HepG2 (cell line): ENCODE data around the gene RPRD1A. TPM values are rescaled to one million over a fixed set of nuclear protein-coding genes. Genes with fewer than 3 reads are reported as not detected.
A peak's percentile ranks its signal among the peaks of the same experiment; 100 is the strongest.

ENCODE experiments used
- CEBPG ChIP-seq: IDR thresholded peaks from 2 replicates; pipeline ENCODE4 v1.6.1; 2016
- CREM ChIP-seq, 2 experiments: sonication (generic) in 1 of 2; formaldehyde crosslinking in 1 of 2; IDR thresholded peaks; 2 replicates each; pipeline versions ENCODE4 v1.4.0 to v1.6.1; 2016 to 2020; ENCODE audit warnings: antibody characterized with exemption in 1 of 2, mild to moderate bottlenecking in 1 of 2, missing genetic modification reagents in 1 of 2
- CTCF ChIP-seq: sonication (generic); formaldehyde crosslinking; IDR thresholded peaks from 2 replicates; pipeline ENCODE4 v1.5.0; 2020; ENCODE audit warnings: mild to moderate bottlenecking, missing genetic modification reagents, moderate library complexity
- FOSL1 ChIP-seq: sonication (generic); formaldehyde crosslinking; IDR thresholded peaks from 2 replicates; pipeline ENCODE4 v1.9.0; 2021; ENCODE audit warnings: missing genetic modification reagents, borderline replicate concordance
- MEIS1 ChIP-seq: sonication (generic); formaldehyde crosslinking; IDR thresholded peaks from 2 replicates; pipeline ENCODE4 v1.9.0; 2021; ENCODE audit warnings: mild to moderate bottlenecking, missing genetic modification reagents, moderate library complexity, borderline replicate concordance
- NAIF1 ChIP-seq: sonication (generic); formaldehyde crosslinking; IDR thresholded peaks from 2 replicates; pipeline ENCODE4 v1.5.0; 2020; ENCODE audit warnings: mild to moderate bottlenecking, missing genetic modification reagents, borderline replicate concordance
- RXRB ChIP-seq: IDR thresholded peaks from 2 replicates; pipeline ENCODE4 v1.6.1; 2016; ENCODE audit warnings: borderline replicate concordance, missing genetic modification reagents, missing compliant biosample characterization
- TBL1XR1 ChIP-seq: fragments of 150-350 bp; IDR thresholded peaks from 2 replicates; pipeline ENCODE4 v1.6.1; 2014; ENCODE audit warnings: borderline replicate concordance, low read length; ENCODE audit not compliant: partially characterized antibody
- ZNF318 ChIP-seq: sonication (generic); formaldehyde crosslinking; IDR thresholded peaks from 2 replicates; pipeline ENCODE4 v1.4.0; 2020; ENCODE audit warnings: mild to moderate bottlenecking, missing genetic modification reagents
- ZNF772 ChIP-seq: sonication (generic); formaldehyde crosslinking; IDR thresholded peaks from 2 replicates; pipeline ENCODE4 v1.5.0; 2020; ENCODE audit warnings: mild to moderate bottlenecking, missing genetic modification reagents
- polyA plus RNA-seq, 8 experiments: library from polyadenylated mRNA; depleted of rRNA in 3 of 8; stranded (reverse) in 7 of 8; unstranded in 1 of 8; fragments of >200 nt; fragmentation: Illumina TruSeq in 4 of 8; extraction: Trizol in 4 of 8; gene quantifications; 2 replicates each; pipeline versions ENCODE4 v1.2.1 to v1.2.3, GENCODE V29; 2011 to 2016; ENCODE audit warnings: low read depth in 4 of 8, missing spikeins in 1 of 8, mixed read lengths in 1 of 8; ENCODE audit not compliant: insufficient read depth in 1 of 8
- total RNA-seq, 5 experiments: library from RNA; depleted of rRNA; stranded (reverse); fragments of >200 nt; fragmentation: Illumina TruSeq; extraction: Trizol; gene quantifications; 2 replicates each; pipeline ENCODE4 v1.2.3, GENCODE V29; 2016; ENCODE audit warnings: low read depth in 1 of 5
- TF ChIP-seq, protein P1 (sequence below): sonication (generic); formaldehyde crosslinking; IDR thresholded peaks from 2 replicates; pipeline ENCODE4 v1.5.0; 2020; ENCODE audit warnings: mild to moderate bottlenecking, missing genetic modification reagents
- TF ChIP-seq, protein P2 (sequence below): sonication (generic); formaldehyde crosslinking; IDR thresholded peaks from 2 replicates; pipeline ENCODE4 v1.5.0; 2020; ENCODE audit warnings: mild to moderate bottlenecking, missing genetic modification reagents

The RPRD1A gene
- total and polyA plus RNA-seq, 2 of the 13 experiments (the other 11 are each of a cell fraction or from before 2014, with no cell fraction given) = 42.5 to 78.2 TPM

GRCh38 chr18:35972197-35973000, 95.0 kb downstream of the RPRD1A start, which contains the start of gene RMP24 (continued):
- TF ChIP-seq, protein P1, sequence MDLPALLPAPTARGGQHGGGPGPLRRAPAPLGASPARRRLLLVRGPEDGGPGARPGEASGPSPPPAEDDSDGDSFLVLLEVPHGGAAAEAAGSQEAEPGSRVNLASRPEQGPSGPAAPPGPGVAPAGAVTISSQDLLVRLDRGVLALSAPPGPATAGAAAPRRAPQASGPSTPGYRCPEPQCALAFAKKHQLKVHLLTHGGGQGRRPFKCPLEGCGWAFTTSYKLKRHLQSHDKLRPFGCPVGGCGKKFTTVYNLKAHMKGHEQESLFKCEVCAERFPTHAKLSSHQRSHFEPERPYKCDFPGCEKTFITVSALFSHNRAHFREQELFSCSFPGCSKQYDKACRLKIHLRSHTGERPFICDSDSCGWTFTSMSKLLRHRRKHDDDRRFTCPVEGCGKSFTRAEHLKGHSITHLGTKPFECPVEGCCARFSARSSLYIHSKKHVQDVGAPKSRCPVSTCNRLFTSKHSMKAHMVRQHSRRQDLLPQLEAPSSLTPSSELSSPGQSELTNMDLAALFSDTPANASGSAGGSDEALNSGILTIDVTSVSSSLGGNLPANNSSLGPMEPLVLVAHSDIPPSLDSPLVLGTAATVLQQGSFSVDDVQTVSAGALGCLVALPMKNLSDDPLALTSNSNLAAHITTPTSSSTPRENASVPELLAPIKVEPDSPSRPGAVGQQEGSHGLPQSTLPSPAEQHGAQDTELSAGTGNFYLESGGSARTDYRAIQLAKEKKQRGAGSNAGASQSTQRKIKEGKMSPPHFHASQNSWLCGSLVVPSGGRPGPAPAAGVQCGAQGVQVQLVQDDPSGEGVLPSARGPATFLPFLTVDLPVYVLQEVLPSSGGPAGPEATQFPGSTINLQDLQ = peak; percentile 63
- TF ChIP-seq FOSL1 (CRISPR knock-in tag) (no peak), RXRB (peak; percentile 72), CREM (IDR thresholded peaks at IDR 0.05) (peak; percentile 70), CREM (CRISPR knock-in tag; IDR thresholded peaks at IDR 0.05) (no peak), CTCF (peak; percentile 14; the same call in 1 of the 2 replicates), TBL1XR1 (no peak), ZNF772 (CRISPR knock-in tag) (0 out of 2 replicates have a peak, but pooled peaks have one; percentile 85), CEBPG (peak; percentile 11), NAIF1 (CRISPR knock-in tag) (peak; percentile 63), ZNF318 (CRISPR knock-in tag) (no peak), MEIS1 (CRISPR knock-in tag) (0 out of 2 replicates have a peak, but pooled peaks have one; percentile 84)
- TF ChIP-seq, protein P2, sequence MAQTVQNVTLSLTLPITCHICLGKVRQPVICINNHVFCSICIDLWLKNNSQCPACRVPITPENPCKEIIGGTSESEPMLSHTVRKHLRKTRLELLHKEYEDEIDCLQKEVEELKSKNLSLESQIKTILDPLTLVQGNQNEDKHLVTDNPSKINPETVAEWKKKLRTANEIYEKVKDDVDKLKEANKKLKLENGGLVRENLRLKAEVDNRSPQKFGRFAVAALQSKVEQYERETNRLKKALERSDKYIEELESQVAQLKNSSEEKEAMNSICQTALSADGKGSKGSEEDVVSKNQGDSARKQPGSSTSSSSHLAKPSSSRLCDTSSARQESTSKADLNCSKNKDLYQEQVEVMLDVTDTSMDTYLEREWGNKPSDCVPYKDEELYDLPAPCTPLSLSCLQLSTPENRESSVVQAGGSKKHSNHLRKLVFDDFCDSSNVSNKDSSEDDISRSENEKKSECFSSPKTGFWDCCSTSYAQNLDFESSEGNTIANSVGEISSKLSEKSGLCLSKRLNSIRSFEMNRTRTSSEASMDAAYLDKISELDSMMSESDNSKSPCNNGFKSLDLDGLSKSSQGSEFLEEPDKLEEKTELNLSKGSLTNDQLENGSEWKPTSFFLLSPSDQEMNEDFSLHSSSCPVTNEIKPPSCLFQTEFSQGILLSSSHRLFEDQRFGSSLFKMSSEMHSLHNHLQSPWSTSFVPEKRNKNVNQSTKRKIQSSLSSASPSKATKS (CRISPR knock-in tag) = 0 out of 2 replicates have a peak, but pooled peaks have one; percentile 68
